ENCODE results near the gene HSD17B1. TPM values are rescaled to one million over a fixed set of nuclear protein-coding genes. Genes with fewer than 3 reads are reported as not detected.

Gene HSD17B1
- total and polyA plus RNA-seq, 7 donors, result 0.16 to 5.3 (median 1.4) TPM

- Histone ChIP-seq H3K36me3 (peaks cover 0 to 16% (median under 1%) of the 10 kb centered on the region in 4 donors), H3K27ac (no peak overlapping the region), H3K27me3 (peaks cover 0 to 7% (median 0%) of the 10 kb centered on the region in 3 donors), H3K4me1 (peaks cover 0 to 23% (median 12%) of the 10 kb centered on the region in 4 donors), H3K9me3 (no peaks in the 10 kb centered on the region), H3K4me3 (peak overlapping the region in 3 of 4 donors; percentile 20 to 31 (median 27))
- WGBS, 2 donors, result 6 to 17% methylated on average over 74 of the region's 74 CpGs
- intact Hi-C loops (cut with DNase I), result no loop called here
- DNase-seq, result no peak
- TF ChIP-seq POLR2AphosphoS5 (IDR thresholded peaks at IDR 0.05) (peak in 2 of 4 donors; percentile 6 to 31), EP300 (IDR thresholded peaks at IDR 0.05) (no peak), POLR2A (IDR thresholded peaks at IDR 0.05) (no peak), CTCF (IDR thresholded peaks at IDR 0.05) (peak in 1 of 4 experiments; percentile 17)
Measured at GRCh38 chr17:42548070-42548837, 4.5 kb upstream of the HSD17B1 start.

- H3K9me3 ChIP-seq, result no peaks in the 10 kb centered on the region
- H3K4me1 ChIP-seq, result peaks cover 0 to 32% (median 21%) of the 10 kb centered on the region in 4 donors
- WGBS, 2 donors, result 48 to 83% methylated on average over 14 of the region's 14 CpGs
- no peak overlapping the region for H3K4me3 ChIP-seq
- H3K27me3 ChIP-seq, result peaks cover 0 to 7% (median 0%) of the 10 kb centered on the region in 3 donors
- peaks cover 0 to 7% (median 0%) of the 10 kb centered on the region in 4 donors for H3K36me3 ChIP-seq
- DNase-seq, result no peak
- intact Hi-C loops (cut with DNase I), result no loop called here
- H3K27ac ChIP-seq, result no peak overlapping the region
- TF ChIP-seq POLR2AphosphoS5 (IDR thresholded peaks at IDR 0.05), result no peak
Measured at GRCh38 chr17:42548993-42549755, 3.5 kb upstream of the HSD17B1 start.

GRCh38 chr17:42553161-42553818 is 567 bp downstream of the HSD17B1 start:
- Histone ChIP-seq H3K36me3 (peaks cover 0 to 5% (median 0%) of the 10 kb centered on the region in 4 donors), H3K27ac (peak overlapping the region in 2 of 4 donors; percentile 84 to 87), H3K9me3 (no peaks in the 10 kb centered on the region), H3K27me3 (peaks cover 0 to 3% (median 0%) of the 10 kb centered on the region in 3 donors), H3K4me1 (peaks cover 0 to 37% (median 30%) of the 10 kb centered on the region in 4 donors), H3K4me3 (peak overlapping the region in 3 of 4 donors; percentile 75 to 81 (median 77))
- no peak for DNase-seq
- 88 to 90% methylated on average over 45 of the region's 45 CpGs for WGBS, 2 donors
- intact Hi-C loops (cut with DNase I), result no loop called here
- TF ChIP-seq POLR2A (IDR thresholded peaks at IDR 0.05) (no peak), POLR2AphosphoS5 (IDR thresholded peaks at IDR 0.05) (no peak), EP300 (IDR thresholded peaks at IDR 0.05) (no peak), CTCF (IDR thresholded peaks at IDR 0.05) (no peak)

DNA sequence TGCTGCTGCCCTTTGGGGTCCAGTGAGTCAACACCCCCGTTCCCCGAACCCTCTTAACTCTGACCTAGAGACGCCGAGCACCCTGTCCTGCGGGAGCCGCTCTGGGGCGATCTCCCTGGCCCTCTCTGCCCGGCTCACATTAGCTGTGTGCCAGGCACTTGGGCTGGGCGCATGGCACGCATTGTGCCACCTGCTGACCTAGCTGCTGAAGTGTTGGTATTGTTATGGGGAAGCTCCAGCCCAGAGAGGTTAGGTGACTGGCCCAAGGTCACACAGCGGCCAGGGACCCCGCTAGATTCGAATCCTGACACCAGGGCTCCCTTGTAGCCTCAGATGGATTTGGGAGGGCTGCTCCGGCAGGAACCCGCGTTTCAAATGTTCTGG is 1.1 kb downstream of the HSD17B1 start:
- no peak for DNase-seq
- H3K4me3 ChIP-seq, result peak overlapping the region; percentile 65 to 81 (median 76)
- peaks cover 0 to 5% (median 0%) of the 10 kb centered on the region in 4 donors for H3K36me3 ChIP-seq
- H3K4me1 ChIP-seq, result peaks cover 0 to 31% (median 28%) of the 10 kb centered on the region in 4 donors
- H3K9me3 ChIP-seq, result no peaks in the 10 kb centered on the region
- TF ChIP-seq POLR2A (IDR thresholded peaks at IDR 0.05) (no peak), CTCF (IDR thresholded peaks at IDR 0.05) (no peak), EP300 (IDR thresholded peaks at IDR 0.05) (no peak), POLR2AphosphoS5 (IDR thresholded peaks at IDR 0.05) (no peak)
- peak overlapping the region; percentile 84 to 87 (median 84) for H3K27ac ChIP-seq
- 41 to 61% methylated on average over 16 of the region's 16 CpGs for WGBS, 2 donors
- no peaks in the 10 kb centered on the region for H3K27me3 ChIP-seq
- intact Hi-C loops (cut with DNase I), result no loop called here

All from sigmoid colon (tissue), 7 donors.